GM12878 (cell line): ENCODE measurements around the gene PDZD7. TPM values are rescaled to one million over a fixed set of nuclear protein-coding genes. Genes with fewer than 3 reads are reported as not detected.

ENCODE experiments used
- CHD2 ChIP-seq: IDR thresholded peaks from 2 replicates; pipeline ENCODE4 v1.6.1; 2011; ENCODE audit warnings: low read depth, low read length, improper control_type of control experiment, borderline replicate concordance
- E4F1 ChIP-seq: fragments of 450-650 bp; IDR thresholded peaks from 2 replicates; pipeline ENCODE4 v1.6.1; 2018; ENCODE audit warnings: borderline replicate concordance, mild to moderate bottlenecking; ENCODE audit not compliant: partially characterized antibody
- EED ChIP-seq: sonication (generic); IDR thresholded peaks from 2 replicates; pipeline ENCODE4 v1.6.1; 2016; ENCODE audit warnings: antibody characterized with exemption, low read depth
- EGR1 ChIP-seq, 2 experiments: IDR thresholded peaks; 1 replicate in 1 of 2; 2 replicates in 1 of 2; pipeline ENCODE4 v1.6.1; 2011 to 2012; ENCODE audit warnings: low read depth in 2 of 2, low read length in 2 of 2, borderline replicate concordance in 1 of 2, mild to moderate bottlenecking in 1 of 2, moderate library complexity in 1 of 2
- IKZF1 ChIP-seq: fragments of 450-650 bp; conservative IDR thresholded peaks from 2 replicates; pipeline ENCODE4 v1.6.1; 2017; ENCODE audit warnings: antibody characterized with exemption, mild to moderate bottlenecking
- MLLT1 ChIP-seq: fragments of 450-650 bp; IDR thresholded peaks from 2 replicates; pipeline ENCODE4 v1.6.1; 2016; ENCODE audit warnings: mild to moderate bottlenecking
- NKRF ChIP-seq: fragments of 450-650 bp; conservative IDR thresholded peaks from 2 replicates; pipeline ENCODE4 v1.6.1; 2017; ENCODE audit warnings: mild to moderate bottlenecking, moderate library complexity
- NR2C2 ChIP-seq: IDR thresholded peaks from 2 replicates; pipeline ENCODE4 v1.6.1; 2011; ENCODE audit warnings: borderline replicate concordance, low read depth; ENCODE audit not compliant: control insufficient read depth, insufficient read length
- RELA ChIP-seq: fragments of 450-650 bp; IDR thresholded peaks from 2 replicates; pipeline ENCODE4 v1.8.0; 2014; ENCODE audit warnings: borderline replicate concordance; ENCODE audit not compliant: partially characterized antibody
- TAF1 ChIP-seq: IDR thresholded peaks from 2 replicates; pipeline ENCODE4 v1.6.1; 2011; ENCODE audit warnings: mild to moderate bottlenecking, low read depth, low read length, borderline replicate concordance
- TBL1XR1 ChIP-seq: IDR thresholded peaks from 2 replicates; pipeline ENCODE4 v1.6.1; 2012; ENCODE audit warnings: low read depth, low read length, improper control_type of control experiment
- USF1 ChIP-seq: IDR thresholded peaks from 2 replicates; pipeline ENCODE4 v1.6.1; 2011; ENCODE audit warnings: borderline replicate concordance, low read depth, mild to moderate bottlenecking, moderate library complexity, mixed read lengths, low read length; ENCODE audit not compliant: insufficient read depth; ENCODE audit errors: extremely low read length
- polyA plus RNA-seq, 11 experiments: library from polyadenylated mRNA; depleted of rRNA in 4 of 11; unstranded in 6 of 11; stranded (reverse) in 5 of 11; fragments of >200 nt; fragmentation: Nextera tagmentation in 4 of 11; fragmentation: Illumina TruSeq in 1 of 11; extraction: Ambion mirVana in 4 of 11; extraction: Trizol in 1 of 11; gene quantifications; 1 replicate in 1 of 11; 2 replicates in 10 of 11; pipeline versions ENCODE4 v1.2.1 to v1.2.3, GENCODE V29; 2011 to 2016; ENCODE audit warnings: inconsistent platforms in 2 of 11, missing spikeins in 2 of 11, low read depth in 1 of 11
- total RNA-seq, 4 experiments: library from RNA; depleted of rRNA in 3 of 4; stranded (reverse); fragments of >200 nt in 3 of 4; fragmentation: Illumina TruSeq in 1 of 4; extraction: Trizol in 1 of 4; gene quantifications; 2 replicates each; pipeline versions ENCODE4 v1.2.1 to v1.2.3, GENCODE V29; 2013 to 2021
- TF ChIP-seq, protein P1 (sequence below): IDR thresholded peaks from 2 replicates; pipeline ENCODE4 v1.6.1; 2012; ENCODE audit warnings: mild to moderate bottlenecking, low read depth, low read length
- TF ChIP-seq, protein P2 (sequence below), 3 experiments: IDR thresholded peaks in 2 of 3; conservative IDR thresholded peaks in 1 of 3; 2 replicates each; pipeline ENCODE4 v1.5.1; 2011; ENCODE audit warnings: low read depth in 3 of 3, low read length in 3 of 3, mild to moderate bottlenecking in 3 of 3, control low read depth in 2 of 3, moderate library complexity in 2 of 3, inconsistent platforms in 1 of 3, mixed read lengths in 1 of 3; ENCODE audit not compliant: control insufficient read depth in 2 of 3, insufficient read depth in 1 of 3; ENCODE audit errors: extremely low read depth in 1 of 3

PDZD7 gene
- total and polyA plus RNA-seq, 10 of the 15 experiments (the other 5 are each of a cell fraction or from before 2014, with no cell fraction given), result 0.01 to 0.20 (median 0.03) TPM; not detected in 7

DNA sequence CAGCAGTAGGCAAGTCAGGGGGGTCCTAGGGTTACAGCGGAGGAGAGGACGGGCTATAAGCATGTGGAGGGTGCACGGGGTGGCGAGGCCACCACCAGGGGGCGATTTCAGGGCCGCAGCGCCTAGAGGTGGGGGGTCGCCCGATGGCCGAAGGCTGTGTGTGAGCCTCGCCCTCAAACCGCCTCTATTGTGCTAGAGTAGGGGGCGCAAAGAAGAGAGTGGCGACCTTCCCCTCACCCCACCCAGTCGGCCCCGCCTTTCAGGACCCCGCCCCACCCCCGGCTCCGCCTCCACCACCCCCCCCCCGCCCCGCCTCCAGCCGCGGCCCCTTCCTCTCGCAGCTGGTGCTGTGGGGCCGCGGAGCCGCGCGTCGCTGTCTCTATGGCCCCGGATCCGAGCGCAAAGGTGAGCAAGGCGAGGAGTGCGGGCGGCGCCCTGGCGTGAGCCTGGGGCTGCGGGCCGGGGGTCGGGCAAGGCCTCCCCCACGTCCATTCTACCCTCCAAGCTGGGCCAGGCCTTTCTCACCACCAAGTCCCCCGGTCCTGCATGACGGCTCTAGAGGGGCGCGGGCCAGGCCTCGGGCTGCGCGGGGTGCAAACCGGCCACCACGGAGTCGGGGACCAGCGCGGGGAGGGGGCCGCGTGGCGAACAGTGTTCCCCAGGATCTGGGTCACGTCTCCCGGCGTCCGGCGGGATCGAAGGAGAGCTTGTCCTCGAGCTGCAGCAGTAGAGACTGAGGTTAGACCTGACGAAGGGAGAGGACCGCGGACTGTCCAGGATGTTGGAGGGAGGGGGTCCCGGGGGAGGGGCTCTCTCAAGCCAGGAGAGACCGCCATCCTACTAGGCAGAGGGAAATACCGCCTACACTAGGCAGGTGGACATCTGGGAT, 61.5 kb downstream of the PDZD7 start, which contains the start of gene SEMA4G (continued):
- no peak for TF ChIP-seq E4F1
- TF ChIP-seq TAF1, result no peak
- TF ChIP-seq NKRF, result no peak
- TF ChIP-seq EED, result no peak
- no peak for TF ChIP-seq TBL1XR1
- TF ChIP-seq IKZF1, result no peak; the same call in 1 of the 2 replicates
- TF ChIP-seq, protein P1, sequence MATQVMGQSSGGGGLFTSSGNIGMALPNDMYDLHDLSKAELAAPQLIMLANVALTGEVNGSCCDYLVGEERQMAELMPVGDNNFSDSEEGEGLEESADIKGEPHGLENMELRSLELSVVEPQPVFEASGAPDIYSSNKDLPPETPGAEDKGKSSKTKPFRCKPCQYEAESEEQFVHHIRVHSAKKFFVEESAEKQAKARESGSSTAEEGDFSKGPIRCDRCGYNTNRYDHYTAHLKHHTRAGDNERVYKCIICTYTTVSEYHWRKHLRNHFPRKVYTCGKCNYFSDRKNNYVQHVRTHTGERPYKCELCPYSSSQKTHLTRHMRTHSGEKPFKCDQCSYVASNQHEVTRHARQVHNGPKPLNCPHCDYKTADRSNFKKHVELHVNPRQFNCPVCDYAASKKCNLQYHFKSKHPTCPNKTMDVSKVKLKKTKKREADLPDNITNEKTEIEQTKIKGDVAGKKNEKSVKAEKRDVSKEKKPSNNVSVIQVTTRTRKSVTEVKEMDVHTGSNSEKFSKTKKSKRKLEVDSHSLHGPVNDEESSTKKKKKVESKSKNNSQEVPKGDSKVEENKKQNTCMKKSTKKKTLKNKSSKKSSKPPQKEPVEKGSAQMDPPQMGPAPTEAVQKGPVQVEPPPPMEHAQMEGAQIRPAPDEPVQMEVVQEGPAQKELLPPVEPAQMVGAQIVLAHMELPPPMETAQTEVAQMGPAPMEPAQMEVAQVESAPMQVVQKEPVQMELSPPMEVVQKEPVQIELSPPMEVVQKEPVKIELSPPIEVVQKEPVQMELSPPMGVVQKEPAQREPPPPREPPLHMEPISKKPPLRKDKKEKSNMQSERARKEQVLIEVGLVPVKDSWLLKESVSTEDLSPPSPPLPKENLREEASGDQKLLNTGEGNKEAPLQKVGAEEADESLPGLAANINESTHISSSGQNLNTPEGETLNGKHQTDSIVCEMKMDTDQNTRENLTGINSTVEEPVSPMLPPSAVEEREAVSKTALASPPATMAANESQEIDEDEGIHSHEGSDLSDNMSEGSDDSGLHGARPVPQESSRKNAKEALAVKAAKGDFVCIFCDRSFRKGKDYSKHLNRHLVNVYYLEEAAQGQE, result no peak
- TF ChIP-seq RELA, result no peak
- TF ChIP-seq EGR1 (IDR thresholded peaks at IDR 0.05; ENCODE audit: borderline replicate concordance in 1 of 2, low read depth in 2 of 2, low read length in 2 of 2), result no peak
- TF ChIP-seq, protein P2, sequence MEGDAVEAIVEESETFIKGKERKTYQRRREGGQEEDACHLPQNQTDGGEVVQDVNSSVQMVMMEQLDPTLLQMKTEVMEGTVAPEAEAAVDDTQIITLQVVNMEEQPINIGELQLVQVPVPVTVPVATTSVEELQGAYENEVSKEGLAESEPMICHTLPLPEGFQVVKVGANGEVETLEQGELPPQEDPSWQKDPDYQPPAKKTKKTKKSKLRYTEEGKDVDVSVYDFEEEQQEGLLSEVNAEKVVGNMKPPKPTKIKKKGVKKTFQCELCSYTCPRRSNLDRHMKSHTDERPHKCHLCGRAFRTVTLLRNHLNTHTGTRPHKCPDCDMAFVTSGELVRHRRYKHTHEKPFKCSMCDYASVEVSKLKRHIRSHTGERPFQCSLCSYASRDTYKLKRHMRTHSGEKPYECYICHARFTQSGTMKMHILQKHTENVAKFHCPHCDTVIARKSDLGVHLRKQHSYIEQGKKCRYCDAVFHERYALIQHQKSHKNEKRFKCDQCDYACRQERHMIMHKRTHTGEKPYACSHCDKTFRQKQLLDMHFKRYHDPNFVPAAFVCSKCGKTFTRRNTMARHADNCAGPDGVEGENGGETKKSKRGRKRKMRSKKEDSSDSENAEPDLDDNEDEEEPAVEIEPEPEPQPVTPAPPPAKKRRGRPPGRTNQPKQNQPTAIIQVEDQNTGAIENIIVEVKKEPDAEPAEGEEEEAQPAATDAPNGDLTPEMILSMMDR (IDR thresholded peaks at IDR 0.05 in 2 of 3, conservative IDR thresholded peaks at IDR 0.05 in 1 of 3; ENCODE audit: control insufficient read depth in 2 of 3, extremely low read depth in 1 of 3, insufficient read depth in 1 of 3, low read depth in 3 of 3, low read length in 3 of 3), result peak; percentile 54 to 82 (median 64)
- TF ChIP-seq CHD2, result no peak
- no peak for TF ChIP-seq NR2C2
- TF ChIP-seq MLLT1, result no peak
- TF ChIP-seq USF1, result no peak
